GM18505 (cell line): ENCODE measurements around the gene ATXN7L2.

Experiments
- ATAC-seq: cut with Tn5 transposase; IDR thresholded peaks from one replicate; pipeline ENCODE4 v1.9.1; 2021; ENCODE audit not compliant: unreplicated experiment
- POLR2A ChIP-seq: IDR thresholded peaks from 4 replicates; pipeline ENCODE4 v1.6.1; 2011; ENCODE audit warnings: borderline replicate concordance; ENCODE audit not compliant: insufficient read depth, insufficient read length; ENCODE audit errors: extremely low read depth

The ATXN7L2 gene

DNA sequence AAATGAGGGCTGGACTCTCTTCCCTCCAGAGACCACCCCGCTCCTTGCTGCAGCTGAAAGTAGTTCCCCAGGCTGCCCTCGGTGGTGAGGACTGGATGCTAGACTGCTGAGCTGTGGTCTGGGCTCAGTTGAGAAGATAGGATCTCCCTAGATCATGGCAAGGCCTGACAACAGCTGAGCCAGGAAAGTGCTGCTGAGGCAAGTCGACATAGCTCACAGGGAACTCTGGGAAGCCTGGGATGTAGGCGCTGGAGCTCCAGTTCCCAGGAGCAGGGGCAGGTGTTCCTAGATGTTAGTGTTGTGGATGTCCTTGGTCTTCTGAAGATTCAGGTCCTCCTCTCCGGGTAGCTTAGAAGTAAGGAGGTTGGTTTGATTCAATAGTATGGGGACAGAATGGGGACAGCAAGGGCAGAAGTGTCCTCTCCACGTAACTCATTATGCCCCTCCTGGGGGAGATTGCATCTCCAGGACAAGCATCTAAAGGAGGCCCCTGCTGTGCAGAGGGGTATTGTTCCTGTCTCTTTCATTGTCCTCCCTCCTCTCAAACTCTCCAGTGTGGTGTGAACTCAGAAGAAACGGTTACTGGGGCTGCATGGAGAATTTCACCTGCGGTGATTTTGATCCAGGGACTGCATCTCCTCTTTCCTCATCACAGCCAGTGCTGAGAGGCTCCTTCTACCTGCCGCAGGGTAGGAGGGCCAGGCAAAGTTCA, 13.9 kb downstream of the ATXN7L2 start:
- no peak for ATAC-seq

DNA sequence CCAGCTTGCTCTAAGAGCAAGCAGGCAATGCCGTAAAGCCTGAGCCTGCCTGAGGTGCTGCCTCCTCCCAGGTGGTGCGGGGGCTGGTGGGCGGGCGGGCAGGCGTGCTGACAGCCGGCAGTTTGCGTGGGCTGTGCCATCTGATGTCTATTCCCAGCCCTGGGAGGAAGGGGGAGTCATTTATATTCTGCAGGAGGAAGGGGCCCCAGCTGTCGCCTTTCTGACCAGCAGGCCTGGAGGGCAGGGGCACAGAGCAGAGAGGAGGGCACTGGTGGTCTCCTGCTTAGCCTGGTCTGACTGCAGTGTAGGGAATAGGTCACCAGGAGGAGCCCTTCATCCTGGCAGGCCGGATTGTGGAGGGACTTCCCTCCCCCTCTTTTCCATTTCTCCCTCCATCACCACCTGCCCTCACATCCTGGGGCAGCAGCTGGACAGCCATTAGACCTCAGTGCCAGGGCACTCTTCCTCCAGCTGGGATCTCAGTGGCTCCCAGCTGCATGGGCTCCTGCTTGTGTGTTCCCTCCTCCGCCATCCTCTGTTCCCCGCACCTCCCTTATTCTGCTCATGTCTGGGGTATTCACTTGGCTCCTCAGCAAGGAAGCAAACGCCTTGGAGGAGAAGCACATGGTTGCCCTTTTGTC, 14.6 kb downstream of the ATXN7L2 start:
- TF ChIP-seq POLR2A, result no peak
- no peak for ATAC-seq

More for the DNA sequence above, 13.9 kb downstream of the ATXN7L2 start:
- TF ChIP-seq POLR2A, result no peak

DNA sequence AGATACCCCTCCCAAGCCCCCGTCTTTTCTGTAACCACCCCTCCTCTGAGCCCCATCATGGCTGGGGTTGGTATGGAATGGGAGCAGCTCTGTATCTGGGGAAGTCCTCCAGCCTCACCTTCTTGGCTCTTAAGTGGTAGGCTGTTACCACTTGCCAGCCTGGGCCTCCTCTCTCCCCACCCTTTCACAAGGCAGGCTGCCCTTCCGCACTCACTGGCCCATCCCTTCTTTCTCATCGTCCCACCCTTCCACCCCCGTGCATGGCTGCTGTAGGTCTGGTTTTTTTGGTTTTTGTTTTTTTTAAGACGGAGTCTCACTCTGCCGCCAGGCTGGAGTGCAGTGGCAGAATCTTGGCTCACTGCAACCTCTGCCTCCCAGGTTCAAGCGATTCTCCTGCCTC, 15.4 kb downstream of the ATXN7L2 start:
- no peak for TF ChIP-seq POLR2A
- no peak for ATAC-seq

DNA sequence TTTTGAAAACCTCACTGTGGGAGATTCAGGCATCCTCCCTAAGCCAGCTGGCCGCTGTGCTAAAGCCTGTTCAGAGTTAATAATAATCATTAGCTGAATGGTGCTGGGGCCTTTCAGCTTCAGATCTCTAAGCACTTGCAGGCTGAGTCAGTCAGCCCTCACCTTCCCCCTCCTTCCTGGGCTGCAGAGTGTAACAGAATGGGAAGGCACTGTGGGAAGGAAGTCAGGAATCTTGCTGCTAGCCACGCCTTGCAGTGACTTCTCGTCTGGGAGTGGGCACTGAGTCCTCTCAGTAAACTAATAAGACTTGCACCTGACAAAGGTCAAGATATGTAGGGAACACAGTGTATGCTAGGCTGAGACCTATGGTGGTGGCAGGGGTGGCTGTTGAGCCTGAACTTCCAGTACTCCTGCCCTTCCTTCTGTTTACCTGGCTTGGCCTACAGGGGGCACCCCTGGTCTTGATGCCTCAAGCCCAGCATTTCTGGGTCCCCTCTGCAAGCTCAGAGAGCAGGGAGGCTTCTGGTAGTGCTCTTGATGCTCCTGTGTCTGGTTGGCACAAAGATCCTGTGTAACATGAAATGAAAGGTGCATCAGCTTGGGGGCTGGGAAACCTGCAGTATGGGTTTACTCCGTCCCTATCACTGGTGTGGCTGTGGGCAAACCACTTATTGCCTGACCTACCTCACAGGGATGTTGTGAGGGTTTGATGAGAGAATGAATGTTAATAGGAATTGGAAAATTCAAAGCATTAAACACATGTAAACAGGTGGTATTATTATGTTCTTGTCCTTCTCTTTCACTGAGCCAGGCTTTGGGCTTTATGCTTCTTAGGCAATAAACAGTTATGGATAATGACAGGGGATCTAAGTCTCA, 16.2 kb downstream of the ATXN7L2 start:
- no peak for TF ChIP-seq POLR2A
- no peak for ATAC-seq

DNA sequence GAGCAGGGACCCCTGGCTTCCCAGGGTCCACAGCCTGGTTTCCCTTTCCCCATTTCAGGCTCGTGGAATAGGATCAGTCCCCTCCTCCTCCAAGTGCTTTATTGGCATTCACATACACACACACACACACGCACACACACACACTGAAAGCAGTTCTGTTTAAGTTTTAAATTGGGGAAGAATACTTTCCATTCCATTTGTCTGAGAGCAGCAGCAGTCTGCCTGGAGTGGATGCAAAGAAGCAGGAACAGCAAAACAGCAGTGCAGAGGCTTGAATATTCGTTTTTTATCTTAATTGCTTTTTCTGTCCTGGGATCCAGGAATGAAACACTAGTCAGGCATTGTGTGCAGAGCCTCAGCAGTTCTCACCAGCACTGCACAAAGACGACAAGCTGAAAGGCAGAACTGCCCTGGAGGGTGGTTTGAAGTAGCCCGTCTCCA, 17.3 kb downstream of the ATXN7L2 start:
- no peak for ATAC-seq
- no peak for TF ChIP-seq POLR2A

DNA sequence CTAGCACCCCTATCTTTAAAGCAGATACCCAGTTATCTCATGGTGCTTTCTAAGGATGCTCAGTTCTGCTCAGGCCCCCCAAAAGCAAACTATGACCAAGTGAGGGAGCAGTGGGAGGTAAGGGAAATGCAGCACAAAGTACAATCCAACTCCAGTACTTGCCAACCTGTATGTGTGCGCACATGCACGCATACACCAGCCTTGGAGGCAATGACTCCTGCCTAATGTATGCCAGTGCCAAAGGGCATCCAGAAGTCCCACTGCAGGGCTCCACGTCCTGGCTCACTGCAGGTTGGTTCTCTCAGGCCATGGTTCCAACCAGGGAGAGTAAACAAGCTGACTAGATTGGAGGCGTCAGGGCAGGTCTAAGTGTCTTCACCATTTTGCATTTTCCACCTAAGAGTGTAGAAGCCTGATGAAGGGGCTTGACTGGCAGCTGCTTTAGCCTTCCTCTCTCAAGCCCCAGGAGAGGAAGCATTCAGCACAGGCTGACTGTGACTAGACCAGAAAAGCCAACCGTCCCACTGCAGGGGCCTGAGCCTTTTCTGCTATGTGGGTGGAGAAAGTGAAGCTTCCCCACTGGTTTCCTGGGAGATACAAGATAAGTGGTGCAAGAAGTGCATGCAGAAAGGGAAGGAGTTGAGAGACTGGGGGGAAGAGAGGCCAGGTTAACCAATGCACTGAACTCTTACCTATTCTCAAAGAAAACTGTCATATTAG, 18.1 kb downstream of the ATXN7L2 start:
- ATAC-seq, result no peak
- no peak for TF ChIP-seq POLR2A

DNA sequence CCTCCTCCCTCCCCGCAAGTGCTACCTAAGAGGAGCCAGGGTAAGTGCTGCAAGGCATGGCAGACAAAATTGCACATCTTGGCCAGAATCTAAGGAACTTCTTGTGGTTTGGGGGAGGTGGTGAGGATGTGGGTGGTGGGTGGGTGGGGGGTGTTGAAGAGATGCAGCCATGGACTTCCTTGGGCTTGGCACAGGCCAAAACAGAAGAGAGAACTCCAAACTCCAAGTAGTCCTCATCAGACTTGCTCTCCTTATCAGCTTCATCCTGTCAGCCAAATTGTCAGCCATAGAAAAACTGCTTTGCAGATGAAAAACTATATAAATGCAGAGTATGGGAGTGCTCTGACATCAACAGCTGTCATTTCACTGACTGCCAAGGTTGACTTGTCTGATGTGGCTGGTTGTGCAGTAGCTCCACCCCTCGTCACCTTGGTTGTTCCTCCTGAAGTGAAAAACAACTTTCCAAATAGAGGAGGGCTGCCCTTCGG, 18.7 kb downstream of the ATXN7L2 start:
- no peak for TF ChIP-seq POLR2A
- no peak for ATAC-seq

DNA sequence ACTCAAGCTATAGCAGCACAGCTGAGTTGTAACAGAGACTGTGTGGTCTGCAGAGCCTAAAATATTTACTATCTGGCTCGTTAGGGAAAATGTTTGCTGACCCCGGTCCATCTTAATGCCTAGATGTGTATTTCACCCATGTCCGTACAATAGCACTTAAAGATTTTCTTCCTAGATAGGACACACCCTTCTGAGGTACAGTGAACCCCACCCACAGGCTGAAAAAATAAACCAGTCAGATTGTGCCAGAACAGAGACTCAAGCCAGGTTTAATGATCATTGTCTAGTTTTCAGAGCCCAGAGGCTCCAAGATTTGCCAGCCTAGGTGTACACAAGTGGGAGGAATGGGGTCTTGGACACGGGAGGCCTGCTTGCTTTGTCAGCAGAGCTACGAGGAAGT, 20.2 kb downstream of the ATXN7L2 start:
- no peak for ATAC-seq
- no peak for TF ChIP-seq POLR2A

DNA sequence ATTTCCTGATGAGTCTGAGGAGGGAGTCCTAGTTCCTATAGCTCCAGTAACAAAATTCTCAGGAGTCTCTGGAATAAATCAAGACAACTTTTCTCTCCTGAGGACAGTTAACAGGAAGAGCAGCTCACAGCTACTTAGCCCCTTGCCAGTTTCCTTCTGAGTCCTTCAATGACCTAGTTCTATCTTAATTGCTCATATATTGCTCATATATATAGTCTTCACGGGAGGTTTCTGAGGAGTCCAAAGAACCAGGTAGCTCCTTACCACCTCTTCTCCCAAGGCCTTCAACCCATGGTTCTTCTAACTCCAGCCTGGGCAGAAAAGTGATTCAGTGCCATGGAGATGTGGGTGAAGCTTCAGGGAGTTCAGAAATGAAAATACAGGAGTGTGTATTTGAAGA, 21.3 kb downstream of the ATXN7L2 start:
- no peak for TF ChIP-seq POLR2A
- ATAC-seq, result no peak

DNA sequence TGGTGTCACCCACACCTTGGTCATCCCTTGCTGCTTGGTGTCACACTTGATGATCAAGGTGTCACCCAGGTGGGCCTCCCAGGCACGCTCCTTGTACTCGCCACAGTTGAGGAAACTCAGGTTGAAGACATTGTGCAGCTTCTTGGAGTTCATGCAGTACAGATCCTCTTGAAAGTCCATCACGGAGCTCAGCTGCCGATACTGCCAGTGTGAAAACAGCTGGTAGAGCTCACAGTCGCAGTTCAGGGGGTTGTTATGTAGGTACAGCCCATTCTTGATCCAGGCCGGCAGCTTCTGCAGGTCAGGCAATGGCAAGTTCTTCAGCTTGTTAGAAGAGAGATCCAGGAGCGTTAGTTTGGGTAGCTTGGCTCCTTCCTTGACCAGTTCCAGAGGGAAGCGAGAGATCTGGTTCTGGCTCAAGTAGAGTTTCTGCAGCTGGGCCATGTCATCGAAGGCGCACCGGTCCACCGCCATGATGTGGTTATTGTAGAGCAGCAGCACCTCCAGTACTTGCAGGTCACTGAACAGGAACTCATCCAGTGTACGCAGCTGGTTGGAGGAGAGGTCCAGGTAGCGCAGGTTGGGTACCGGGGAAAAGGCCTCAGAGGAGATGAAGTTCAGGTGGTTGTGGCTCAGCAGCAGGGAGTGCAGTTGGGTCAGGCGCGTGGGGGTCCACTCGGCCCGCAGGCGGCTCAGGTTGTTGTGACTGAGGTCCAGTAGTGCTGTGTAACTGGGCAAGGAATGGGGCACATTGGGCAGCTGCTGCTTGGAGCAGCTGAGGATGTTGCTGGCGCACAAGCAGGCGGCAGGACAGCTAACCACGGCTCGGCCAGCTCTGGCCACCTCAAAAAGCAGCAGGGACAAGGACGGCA, 24.5 kb downstream of the ATXN7L2 start:
- ATAC-seq, result no peak
- no peak for TF ChIP-seq POLR2A

DNA sequence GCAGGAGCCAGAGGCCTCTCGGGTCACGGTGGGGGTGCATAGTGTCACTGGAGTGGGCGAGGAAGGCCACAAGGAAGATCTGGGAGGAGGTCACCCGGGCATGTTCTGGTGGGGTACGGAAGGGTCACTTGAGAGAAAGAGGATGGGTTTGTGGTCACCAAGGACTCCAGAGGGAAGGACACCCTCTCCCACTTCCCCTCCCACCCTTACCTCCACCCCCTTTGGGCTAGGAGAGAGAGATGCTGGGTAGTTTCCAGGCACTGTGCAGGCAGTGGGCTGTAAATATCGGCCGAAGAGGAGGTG, 25.1 kb downstream of the ATXN7L2 start:
- TF ChIP-seq POLR2A, result no peak
- no peak for ATAC-seq
